Lower lobe of right lung (tissue), 2 donors: ENCODE measurements around the gene UTP3. TPM values are rescaled to one million over a fixed set of nuclear protein-coding genes. Genes with fewer than 3 reads are reported as not detected.
"Not testable (repeated sequence)": the region's sequence is repeated elsewhere in the genome, so short reads cannot be mapped to it uniquely, and the experiment has no call there.

Experiments used
- ATAC-seq, 2 donors: fragments of 200-7000 bp; cut with Tn5 transposase; one replicate each; pipeline ENCODE4 v1.9.1; 2020 to 2022; ENCODE audit warnings: mild to moderate bottlenecking in 2 of 2, moderate library complexity in 2 of 2
- DNase-seq: peaks from one replicate; pipeline ENCODE4 v3.0.0-alpha.2; 2020
- H3K27ac ChIP-seq: fragments of 200-600 bp; one replicate; pipeline ENCODE4 v1.8.0; 2022
- H3K27me3 ChIP-seq: fragments of 200-600 bp; one replicate; pipeline ENCODE4 v1.8.0; 2022; ENCODE audit warnings: low read depth
- H3K36me3 ChIP-seq: fragments of 200-600 bp; one replicate; pipeline ENCODE4 v1.8.0; 2022; ENCODE audit warnings: mild to moderate bottlenecking
- H3K4me1 ChIP-seq: fragments of 200-600 bp; one replicate; pipeline ENCODE4 v1.8.0; 2022
- H3K4me3 ChIP-seq: fragments of 200-600 bp; one replicate; pipeline ENCODE4 v1.8.0; 2022; ENCODE audit warnings: mild to moderate bottlenecking
- H3K9me3 ChIP-seq: fragments of 200-600 bp; one replicate; pipeline ENCODE4 v1.8.0; 2022
- CTCF ChIP-seq: fragments of 200-600 bp; IDR thresholded peaks from one replicate; pipeline ENCODE4 v1.8.0; 2022; ENCODE audit warnings: antibody characterized with exemption, mild to moderate bottlenecking
- intact Hi-C: fragments of 100-400 bp; cut with DNase I; formaldehyde crosslinking; loops from one replicate; pipeline ENCODE4 v1.11.0; 2022
- total RNA-seq: library from RNA; stranded (reverse); fragmentation: NEBNext Ultra II Directional; extraction: Animal tissue kit (Norgen Biotek cat#: 25700); gene quantifications from one replicate; pipeline ENCODE4 v1.2.1, GENCODE V29; 2021
- donor health status: DM: no; HTN: yes; CAD: no; lungs with severe emphysema.

UTP3 gene
- total RNA-seq, 1 donor from 2014 or later, result 28.8 TPM

GRCh38 chr4:70691661-70692060, 3.3 kb downstream of the UTP3 start:
- Histone ChIP-seq H3K36me3 (peaks cover 19% of the 10 kb centered on the region), H3K27me3 (no peaks in the 10 kb centered on the region), H3K4me1 (peaks cover 49% of the 10 kb centered on the region), H3K27ac (no peak overlapping the region), H3K9me3 (no peaks in the 10 kb centered on the region), H3K4me3 (no peak overlapping the region)
- DNase-seq (no peak), ATAC-seq (no peak)
- intact Hi-C loops, result no loop called here
- no peak for TF ChIP-seq CTCF

- DNase-seq, intact Hi-C loops, H3K9me3 ChIP-seq, H3K4me3 ChIP-seq, H3K27me3 ChIP-seq, H3K27ac ChIP-seq, ATAC-seq: not testable (repeated sequence)
- Histone ChIP-seq H3K36me3 (peaks cover 19% of the 10 kb centered on the region), H3K4me1 (peaks cover 32% of the 10 kb centered on the region)
Measured at GRCh38 chr4:70694633-70695032, 6.3 kb downstream of the UTP3 start.

GRCh38 chr4:70698435-70698834, 10.1 kb downstream of the UTP3 start:
- H3K27me3 ChIP-seq, H3K9me3 ChIP-seq, DNase-seq, intact Hi-C loops, H3K36me3 ChIP-seq, ATAC-seq, H3K27ac ChIP-seq, H3K4me3 ChIP-seq, H3K4me1 ChIP-seq: not testable (repeated sequence)

GRCh38 chr4:70700712-70701111, 12.4 kb downstream of the UTP3 start:
- no peak for DNase-seq
- intact Hi-C loops, result no loop called here
- H3K4me1 ChIP-seq, result no peaks in the 10 kb centered on the region
- ATAC-seq, result no peak
- no peaks in the 10 kb centered on the region for H3K27me3 ChIP-seq
- no peak overlapping the region for H3K27ac ChIP-seq
- no peaks in the 10 kb centered on the region for H3K9me3 ChIP-seq
- no peak for TF ChIP-seq CTCF
- no peaks in the 10 kb centered on the region for H3K36me3 ChIP-seq
- no peak overlapping the region for H3K4me3 ChIP-seq

GRCh38 chr4:70701271-70701670, 12.9 kb downstream of the UTP3 start:
- DNase-seq (no peak), ATAC-seq (no peak)
- H3K9me3 ChIP-seq, result no peaks in the 10 kb centered on the region
- H3K27ac ChIP-seq, result no peak overlapping the region
- intact Hi-C loops, result no loop called here
- no peak for TF ChIP-seq CTCF
- H3K4me3 ChIP-seq, result no peak overlapping the region
- H3K36me3 ChIP-seq, result no peaks in the 10 kb centered on the region
- peaks cover 5% of the 10 kb centered on the region for H3K4me1 ChIP-seq
- H3K27me3 ChIP-seq, result no peaks in the 10 kb centered on the region

GRCh38 chr4:70702592-70702991, 14.3 kb downstream of the UTP3 start:
- Histone ChIP-seq H3K4me1 (peaks cover 18% of the 10 kb centered on the region), H3K27ac (peak overlapping the region; percentile 93)
- H3K9me3 ChIP-seq, ATAC-seq, DNase-seq, H3K36me3 ChIP-seq, H3K27me3 ChIP-seq, intact Hi-C loops, H3K4me3 ChIP-seq: not testable (repeated sequence)

- ATAC-seq (peak in 1 of 2 donors; percentile 62), DNase-seq (no peak)
- peaks cover 21% of the 10 kb centered on the region for H3K4me1 ChIP-seq
- no peaks in the 10 kb centered on the region for H3K9me3 ChIP-seq
- H3K27me3 ChIP-seq, result no peaks in the 10 kb centered on the region
- H3K4me3 ChIP-seq, result peak overlapping the region; percentile 85
- H3K27ac ChIP-seq, result peak overlapping the region; percentile 93
- no peaks in the 10 kb centered on the region for H3K36me3 ChIP-seq
- no peak for TF ChIP-seq CTCF
- intact Hi-C loops, result no loop called here
Measured at GRCh38 chr4:70703619-70704214, 15.4 kb downstream of the UTP3 start.
